SKM-1 treated with dmso at 0.1 percent for 144 hours (cell line): ENCODE results near the gene RAN.
A peak's percentile ranks its signal among the peaks of the same experiment; 100 is the strongest.
"Not testable (repeated sequence)": the region's sequence is repeated elsewhere in the genome, so short reads cannot be mapped to it uniquely, and the experiment has no call there.

Experiments used
- DNase-seq: peaks from one replicate; lab custom pipeline; 2025; ENCODE audit not compliant: unreplicated experiment; lab: John Stamatoyannopoulos, UW

The RAN gene

DNA sequence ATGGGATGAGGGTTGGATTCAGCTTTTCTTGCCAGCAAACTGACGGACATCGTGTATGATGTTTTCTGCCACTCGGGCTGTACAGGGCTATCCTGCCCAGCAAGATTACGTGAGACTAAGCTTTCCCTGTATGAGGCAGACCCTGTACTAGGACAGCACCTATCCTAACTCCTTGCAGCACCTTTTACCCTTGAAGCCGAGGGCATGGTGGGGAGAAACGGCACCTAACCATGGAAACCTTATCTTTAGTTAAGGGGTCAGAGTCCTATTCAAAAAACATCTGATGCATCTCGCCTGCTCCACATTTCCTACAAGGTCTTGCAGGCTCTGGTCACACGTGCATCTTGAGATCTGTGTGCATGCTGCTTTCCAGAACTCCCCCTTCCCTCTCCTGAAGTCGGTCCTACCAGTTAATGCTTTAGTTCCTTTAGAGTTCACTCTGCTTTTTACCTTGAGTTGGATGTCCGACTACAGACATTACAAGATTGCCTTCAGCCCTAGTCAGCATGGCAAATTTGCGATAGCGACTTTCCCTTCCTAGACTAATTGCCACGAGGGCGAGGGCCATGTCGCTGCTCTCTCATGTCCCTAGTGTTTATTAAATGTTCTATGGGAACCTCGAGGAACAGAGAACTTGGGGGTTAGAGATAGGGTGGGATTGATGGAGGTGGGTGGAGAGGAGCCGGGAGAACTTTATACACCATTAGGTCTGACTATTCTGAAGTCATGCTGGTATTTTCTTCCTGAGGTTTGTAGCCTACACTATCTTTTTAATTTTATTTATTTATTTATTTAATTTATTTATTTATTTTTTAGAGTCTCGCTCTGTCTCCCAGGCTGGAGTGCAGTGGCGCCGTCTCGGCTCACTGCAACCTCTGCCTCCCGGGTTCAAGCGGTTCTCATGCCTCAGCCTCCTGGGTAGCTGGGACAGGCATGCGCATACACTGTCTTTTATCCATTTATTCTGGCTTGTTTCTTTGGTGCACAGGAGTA, 6.6 kb downstream of the RAN start:
- DNase-seq: no peak

GRCh38 chr12:130879212-130879686, 7.4 kb downstream of the RAN start:
- no peak for DNase-seq

DNA sequence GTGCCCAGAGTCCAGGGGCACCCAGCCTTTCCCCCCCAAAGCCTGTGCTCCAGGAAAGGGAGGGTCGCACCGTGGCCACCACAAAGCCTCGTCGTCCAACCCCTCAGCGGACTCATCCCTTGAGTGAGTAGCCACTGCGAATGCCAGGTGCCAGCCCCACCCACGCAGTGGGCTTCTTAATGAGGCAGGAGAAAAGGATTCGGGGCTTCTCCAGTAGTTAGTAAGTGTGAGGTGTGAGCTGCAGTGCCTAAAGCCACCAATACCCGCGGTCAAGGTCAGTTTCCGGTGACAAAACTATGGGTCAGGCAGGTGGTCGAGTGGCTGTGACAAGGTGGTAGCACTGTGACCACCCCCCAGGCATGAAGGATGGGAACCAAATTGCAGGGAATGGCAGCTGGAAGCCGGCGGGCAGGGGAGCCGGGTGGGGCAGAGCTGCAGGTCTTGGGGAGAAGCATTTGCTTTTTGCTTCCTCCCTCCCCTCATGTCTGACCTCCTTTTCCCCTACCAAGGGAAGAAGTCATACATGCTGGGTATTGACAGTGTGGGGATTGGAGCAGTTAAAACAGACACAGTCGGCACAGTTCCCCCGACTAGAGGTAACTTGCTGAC, 8.0 kb downstream of the RAN start:
- no peak for DNase-seq

DNA sequence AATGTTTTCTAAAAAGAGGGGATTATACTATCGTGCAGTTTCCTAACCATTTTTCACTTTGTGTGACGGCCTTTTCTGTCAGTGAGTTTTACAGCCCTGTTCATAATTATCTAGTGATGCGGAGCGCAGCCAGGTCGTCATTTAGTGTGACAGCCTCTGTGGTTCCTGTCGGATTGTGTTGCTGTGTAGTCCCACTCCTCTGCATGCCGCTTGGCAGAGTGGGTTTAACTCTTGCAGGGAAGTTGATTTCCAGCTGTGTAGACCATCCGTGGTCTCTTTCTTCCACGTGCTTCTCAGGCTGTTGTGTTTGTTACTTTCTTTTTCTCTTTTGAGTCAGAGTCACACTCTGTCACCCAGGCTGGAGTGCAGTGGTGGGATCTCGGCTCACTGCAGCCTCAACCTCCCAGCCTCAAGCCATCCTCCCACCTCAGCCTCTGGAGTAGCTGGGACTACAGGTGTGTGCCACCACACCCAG, 8.6 kb downstream of the RAN start:
- DNase-seq: no peak

DNA sequence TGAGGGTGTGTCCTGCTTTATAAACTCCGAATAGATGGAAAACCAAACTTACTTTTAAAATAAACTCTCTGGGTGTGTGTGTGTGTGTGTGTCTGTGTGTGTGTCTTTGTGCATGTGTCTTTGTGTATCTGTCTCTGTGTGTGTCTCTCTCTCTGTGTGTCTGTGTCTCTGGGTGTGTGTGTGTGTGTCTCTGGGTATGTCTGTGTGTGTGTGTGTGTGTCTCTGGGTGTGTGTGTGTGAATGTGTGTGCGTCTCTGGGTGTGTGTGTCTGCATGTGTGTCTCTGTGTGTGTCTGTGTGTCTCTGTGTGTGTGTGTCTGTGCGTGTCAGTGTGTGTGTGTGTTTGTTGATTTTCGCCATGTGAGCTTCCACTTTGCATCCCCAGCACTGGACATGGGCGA, 9.2 kb downstream of the RAN start:
- no peak for DNase-seq

- no peak for DNase-seq
Observed at GRCh38 chr12:130881548-130881947, 9.7 kb downstream of the RAN start.

DNA sequence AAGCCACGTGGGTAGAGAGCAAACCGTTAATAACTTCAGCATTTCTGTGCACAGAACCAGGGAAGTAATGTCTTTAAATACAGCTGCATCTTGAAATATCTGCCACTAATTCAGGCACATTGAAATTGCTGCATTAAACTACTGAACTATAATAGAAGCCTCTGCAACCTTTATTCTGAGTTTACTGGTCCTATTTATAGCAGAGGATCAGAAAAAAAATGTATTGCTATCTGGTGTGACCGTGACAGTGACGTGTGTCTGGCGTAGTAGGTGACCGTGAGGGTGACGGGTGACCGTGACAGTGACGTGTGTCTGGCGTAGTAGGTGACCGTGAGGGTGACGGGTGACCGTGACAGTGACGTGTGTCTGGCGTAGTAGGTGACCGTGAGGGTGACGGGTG, 15.3 kb downstream of the RAN start:
- not testable (repeated sequence) for DNase-seq

DNA sequence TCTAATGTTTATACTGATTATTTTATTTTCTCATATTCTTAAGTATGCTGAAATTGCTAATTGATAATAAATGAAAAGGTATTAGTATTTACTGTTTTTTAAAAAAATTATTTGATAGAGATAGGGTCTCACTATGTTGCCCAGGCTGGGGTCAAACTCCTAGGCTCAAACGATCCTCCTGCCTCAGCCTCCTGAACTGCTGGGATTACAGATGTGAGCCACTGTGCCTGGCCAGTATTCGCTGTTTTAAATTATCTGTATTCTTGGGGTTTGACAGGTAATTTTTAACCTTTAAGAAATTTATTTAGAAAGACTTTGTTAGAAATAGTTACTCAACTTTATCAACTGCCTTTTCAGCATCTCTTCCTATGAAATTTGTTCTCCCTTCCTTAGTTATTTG, 32.2 kb downstream of the RAN start:
- DNase-seq: no peak

DNA sequence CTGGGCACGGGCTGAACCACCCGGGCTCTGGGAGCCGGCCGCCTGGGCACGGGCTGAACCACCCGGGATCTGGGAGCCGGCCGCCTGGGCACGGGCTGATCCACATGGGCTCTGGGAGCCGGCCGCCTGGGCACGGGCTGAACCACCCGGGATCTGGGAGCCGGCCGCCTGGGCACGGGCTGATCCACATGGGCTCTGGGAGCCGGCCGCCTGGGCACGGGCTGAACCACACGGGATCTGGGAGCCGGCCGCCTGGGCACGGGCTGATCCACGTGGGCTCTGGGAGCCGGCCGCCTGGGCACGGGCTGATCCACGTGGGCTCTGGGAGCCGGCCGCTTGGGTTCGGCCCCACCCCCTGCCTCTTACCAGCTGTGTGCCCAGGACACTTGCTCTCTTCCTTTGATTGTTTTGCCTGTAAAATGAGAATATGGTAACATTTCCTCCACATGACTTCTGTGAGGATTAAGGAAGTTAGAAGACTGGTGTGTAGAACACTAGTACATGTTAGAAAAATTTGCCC, 33.1 kb downstream of the RAN start:
- DNase-seq: not testable (repeated sequence)

- DNase-seq: no peak
Observed at GRCh38 chr12:130909111-130909510, 37.2 kb downstream of the RAN start.

DNA sequence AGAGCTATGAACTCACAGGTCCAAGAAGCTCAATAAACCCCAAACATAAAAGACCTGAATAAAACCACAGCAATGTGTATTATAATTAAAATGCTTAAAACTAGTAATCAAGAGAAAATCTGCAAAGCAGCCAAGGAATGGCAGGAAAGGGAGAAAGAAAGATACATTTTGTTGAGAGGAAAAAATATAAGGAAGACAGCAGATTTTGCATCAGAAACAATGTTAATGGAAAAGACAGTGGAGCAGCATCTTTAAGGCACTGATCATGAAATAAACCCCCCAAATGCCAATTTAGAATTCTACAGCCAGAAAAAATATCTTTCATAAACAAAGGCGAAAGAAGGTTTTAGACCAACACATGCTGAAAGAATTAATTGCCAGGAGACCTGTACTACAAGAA, 39.3 kb downstream of the RAN start:
- no peak for DNase-seq

DNA sequence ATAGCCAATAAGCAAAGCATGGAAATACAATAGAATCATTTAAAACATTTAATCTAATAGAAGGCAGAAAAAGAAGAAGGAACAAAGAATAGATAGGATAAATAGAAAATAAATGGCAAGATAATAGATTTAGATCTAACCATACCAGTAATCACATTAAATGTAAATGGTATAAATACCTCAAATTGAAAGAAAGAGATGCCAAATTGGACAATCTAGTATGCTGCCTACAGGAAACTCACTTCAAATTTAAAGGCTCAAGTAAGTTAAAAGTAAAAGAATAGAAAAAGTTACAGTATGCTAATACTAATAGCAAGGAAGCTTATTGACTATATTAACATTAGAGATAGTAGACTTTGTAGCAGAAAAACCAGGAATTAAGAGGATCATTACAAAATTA, 40.1 kb downstream of the RAN start:
- no peak for DNase-seq

DNA sequence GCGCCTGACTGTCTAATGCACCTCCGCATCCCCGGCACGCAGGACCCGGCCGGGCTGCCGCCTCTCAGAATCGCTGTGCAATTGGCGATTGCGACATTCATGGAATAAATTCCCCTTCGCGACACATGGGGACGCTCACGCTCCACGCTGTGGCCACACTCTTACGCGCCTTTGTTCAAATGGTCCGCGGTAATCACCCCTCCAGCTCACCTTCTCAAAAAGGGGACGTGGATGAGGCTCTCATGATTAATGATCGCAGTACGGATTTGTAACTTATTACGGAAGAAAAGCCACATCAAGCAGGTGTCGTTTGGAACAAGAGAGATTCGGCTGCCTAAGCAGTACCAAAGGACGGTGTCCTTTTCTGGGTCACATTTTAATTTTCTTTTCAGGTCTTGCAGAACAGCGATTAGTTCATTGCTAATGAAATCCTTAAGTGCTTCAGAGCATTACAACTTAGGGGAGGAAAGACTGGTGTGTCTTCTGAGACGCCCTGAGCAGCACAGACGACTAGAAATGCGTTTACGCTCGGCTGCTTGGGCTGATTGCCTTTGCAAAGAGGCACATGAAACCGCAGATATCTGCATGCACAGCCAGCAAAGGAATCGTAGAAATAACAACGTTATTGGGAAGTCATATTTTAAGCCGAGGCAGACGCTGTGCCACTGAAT, 44.5 kb downstream of the RAN start:
- DNase-seq: peak; percentile 27

DNA sequence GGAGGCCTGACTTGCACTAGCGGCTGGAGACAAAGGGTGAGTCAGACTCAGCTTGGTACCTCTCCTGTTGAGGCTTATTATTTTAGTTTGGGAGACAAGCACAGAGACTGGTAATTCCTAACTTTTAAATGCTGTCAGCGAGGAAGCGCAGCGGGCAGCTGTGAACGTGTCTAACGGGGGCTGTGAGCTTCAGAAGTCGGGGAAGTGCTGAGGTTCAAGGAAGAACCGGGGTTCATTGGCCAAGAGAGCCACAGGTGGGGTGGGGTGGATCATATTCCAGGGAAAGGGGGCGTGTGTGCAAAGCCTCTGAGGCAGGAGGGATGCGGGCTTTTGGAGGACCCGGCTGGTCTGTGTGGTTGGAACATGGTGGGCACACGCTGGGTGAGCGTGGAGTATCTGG, 45.7 kb downstream of the RAN start:
- DNase-seq: no peak

DNA sequence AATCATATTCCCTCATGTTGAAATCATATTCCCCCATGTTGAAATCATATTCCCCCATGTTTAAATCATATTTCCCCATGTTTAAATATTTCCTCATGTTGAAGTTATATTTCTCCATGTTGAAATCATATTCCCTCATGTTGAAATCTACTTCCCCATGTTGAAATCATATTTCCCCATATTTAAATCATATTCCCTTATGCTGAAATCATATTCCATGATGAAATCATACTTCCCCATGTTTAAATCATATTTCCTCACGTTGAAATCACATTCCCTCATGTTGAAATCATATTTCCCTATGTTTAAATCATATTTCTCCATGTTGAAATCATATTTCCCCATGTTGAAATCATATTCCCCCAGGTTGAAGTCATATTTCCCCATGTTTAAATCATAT, 47.2 kb downstream of the RAN start:
- DNase-seq: no peak

GRCh38 chr12:130920119-130920703, 48.3 kb downstream of the RAN start:
- no peak for DNase-seq

GRCh38 chr12:130920723-130921381, 49.0 kb downstream of the RAN start:
- no peak for DNase-seq

GRCh38 chr12:130922511-130922953, 50.7 kb downstream of the RAN start:
- DNase-seq: no peak

- no peak for DNase-seq
Observed at GRCh38 chr12:130924966-130925665, 53.2 kb downstream of the RAN start.

GRCh38 chr12:130925666-130926015, 53.8 kb downstream of the RAN start:
- no peak for DNase-seq
